BJ (cell line): ENCODE data around the gene CX3CR1. TPM values are rescaled to one million over a fixed set of nuclear protein-coding genes. Genes with fewer than 3 reads are reported as not detected.

Experiments used
- CTCF ChIA-PET: fragments of 350-600 bp; formaldehyde crosslinking; extraction: SDS; loops from one replicate; lab custom pipeline; 2021; ENCODE audit warnings: antibody characterized with exemption, inconsistent platforms; lab: Yijun Ruan, JAX
- POLR2A ChIA-PET: fragments of 300-600 bp; sonication (Branson Sonifier 250); formaldehyde crosslinking; extraction: SDS; loops from one replicate; lab custom pipeline; 2021; ENCODE audit warnings: antibody characterized with exemption; lab: Charles Lee
- DNase-seq: peaks from one replicate; pipeline ENCODE4 v3.0.0-alpha.2; 2011; ENCODE audit warnings: low read depth
- H3K27me3 ChIP-seq: 2 replicates; pipeline ENCODE4 v1.6.0; 2011; ENCODE audit warnings: low read length; ENCODE audit not compliant: control insufficient read depth, insufficient read depth
- H3K36me3 ChIP-seq: 2 replicates; pipeline ENCODE4 v1.5.1; 2011; ENCODE audit warnings: low read length; ENCODE audit not compliant: control insufficient read depth, insufficient read depth
- H3K4me3 ChIP-seq: 2 replicates; pipeline ENCODE4 v1.5.1; 2011; ENCODE audit warnings: low read depth, mild to moderate bottlenecking, control low read depth, low read length
- CTCF ChIP-seq: IDR thresholded peaks from 2 replicates; pipeline ENCODE4 v1.5.1; 2011; ENCODE audit warnings: low read depth, mild to moderate bottlenecking, control low read depth, inconsistent platforms, low read length, moderate library complexity; ENCODE audit not compliant: insufficient read depth
- polyA plus RNA-seq: library from polyadenylated mRNA; depleted of rRNA; stranded (reverse); fragments of >200 nt; gene quantifications from 2 replicates; pipeline ENCODE4 v1.2.3, GENCODE V29; 2011

Gene CX3CR1
- polyA plus RNA-seq, 1 experiment, result 0.45 TPM

- no peak for DNase-seq
- Histone ChIP-seq H3K36me3 (no peaks in the 10 kb centered on the region), H3K27me3 (peaks cover 4% of the 10 kb centered on the region), H3K4me3 (no peak overlapping the region)
- ChIA-PET CTCF (interaction anchor here (1.5 to 10.4 kb wide), 2 partner anchors 12 to 150 kb away, joined by 5 to 62 read pairs; no protein-coding TSS in a partner anchor), POLR2A (no interaction called here)
- no peak for TF ChIP-seq CTCF
Measured at GRCh38 chr3:39275963-39276593, 3.8 kb downstream of the CX3CR1 start.

GRCh38 chr3:39275052-39275451 is 4.8 kb downstream of the CX3CR1 start:
- H3K4me3 ChIP-seq, result no peak overlapping the region
- ChIA-PET POLR2A (interaction anchor here (0.6 kb wide), 1 partner anchor 195 kb away, joined by 5 read pairs; no protein-coding TSS in a partner anchor), CTCF (interaction anchor here (1.2 to 10.4 kb wide), 2 partner anchors 13 to 17 kb away, joined by 6 to 62 read pairs; no protein-coding TSS in a partner anchor)
- no peaks in the 10 kb centered on the region for H3K36me3 ChIP-seq
- no peak for DNase-seq
- H3K27me3 ChIP-seq, result peaks cover 4% of the 10 kb centered on the region
- no peak for TF ChIP-seq CTCF

- Histone ChIP-seq H3K27me3 (peaks cover 12% of the 10 kb centered on the region), H3K4me3 (no peak overlapping the region), H3K36me3 (no peaks in the 10 kb centered on the region)
- DNase-seq, result no peak
- ChIA-PET CTCF (interaction anchor here (10.4 kb wide), 1 partner anchor 15 kb away, joined by 62 read pairs; no protein-coding TSS in a partner anchor), POLR2A (no interaction called here)
- no peak for TF ChIP-seq CTCF
Measured at GRCh38 chr3:39273119-39273518, 6.7 kb downstream of the CX3CR1 start.

GRCh38 chr3:39272191-39272590 is 7.6 kb downstream of the CX3CR1 start:
- POLR2A ChIA-PET, result no interaction called here
- no peak for DNase-seq
- peaks cover 12% of the 10 kb centered on the region for H3K27me3 ChIP-seq
- no peak overlapping the region for H3K4me3 ChIP-seq
- H3K36me3 ChIP-seq, result no peaks in the 10 kb centered on the region
- CTCF ChIA-PET, result interaction anchor here (1.3 to 10.4 kb wide), 2 partner anchors 16 to 27 kb away, joined by 4 to 62 read pairs; no protein-coding TSS in a partner anchor
- no peak for TF ChIP-seq CTCF

- ChIA-PET CTCF (interaction anchor here (1.3 to 10.4 kb wide), 2 partner anchors 16 to 26 kb away, joined by 4 to 62 read pairs; no protein-coding TSS in a partner anchor), POLR2A (no interaction called here)
- no peaks in the 10 kb centered on the region for H3K36me3 ChIP-seq
- no peak overlapping the region for H3K4me3 ChIP-seq
- no peak for DNase-seq
- no peak for TF ChIP-seq CTCF
- H3K27me3 ChIP-seq, result peaks cover 9% of the 10 kb centered on the region
Measured at GRCh38 chr3:39271363-39271914, 8.4 kb downstream of the CX3CR1 start.
